Measurements from ENCODE around the gene CDK5R1. TPM values are rescaled to one million over a fixed set of nuclear protein-coding genes. Genes with fewer than 3 reads are reported as not detected.

The CDK5R1 gene
- polyA plus RNA-seq (2.4 to 4.9 TPM (median 2.9 TPM) in 3 replicates), polyA minus RNA-seq (3.9 to 6.2 TPM (median 4.1 TPM) in 3 replicates)
- polyA plus RNA-seq (2011; ENCODE audit: low read depth) = 2.4 TPM
- polyA plus RNA-seq (2011; cell fraction: cytosol; rRNA removed) = 1.9 and 2.3 TPM in 2 replicates
- 6.7 and 7.0 TPM in 2 replicates for polyA plus RNA-seq (2011; cell fraction: nucleus; rRNA removed)
- 5.8 and 5.9 TPM in 2 replicates for polyA plus RNA-seq (2012; ENCODE audit: low replicate concordance)
- polyA minus RNA-seq (2011; cell fraction: cytosol; rRNA and poly(A)+ RNA removed) = 8.1 TPM
- polyA minus RNA-seq (2011; cell fraction: nucleus; rRNA and poly(A)+ RNA removed) = 5.1 and 8.2 TPM in 2 replicates

- dilution Hi-C loops (cut with MboI; ENCODE audit: extremely low pct_ligation_motif_present, low sequenced_read_pairs) = no loop called here
- no peaks in the 10 kb centered on the region for H4K20me1 ChIP-seq (ENCODE audit: control insufficient read depth, extremely low read depth, insufficient read depth, low read length)
- peaks cover 9% of the 10 kb centered on the region for H3K9me1 ChIP-seq (ENCODE audit: control insufficient read depth, extremely low read depth, insufficient read depth, low read length)
- FAIRE-seq = no peak
- H3K9ac ChIP-seq (ENCODE audit: control insufficient read depth, extremely low read depth, insufficient read depth, low read length) = peak within 1 kb of the TSS; percentile 73
- peaks cover 37% of the 10 kb centered on the region for H3K79me2 ChIP-seq (ENCODE audit: control insufficient read depth, insufficient read depth, low read length)
- H3K27ac ChIP-seq (ENCODE audit: control insufficient read depth, insufficient read depth, low read length) = peak within 1 kb of the TSS; percentile 52
- TF ChIP-seq EZH2 (IDR thresholded peaks at IDR 0.05; ENCODE audit: low read length) (no peak), CTCF (optimal IDR thresholded peaks at IDR 0.05 in 1 of 3, IDR thresholded peaks at IDR 0.05 in 1 of 3, conservative IDR thresholded peaks at IDR 0.05 in 1 of 3; ENCODE audit: extremely low read depth in 1 of 3, insufficient read depth in 2 of 3, low read length in 3 of 3) (no peak)
- no peaks in the 10 kb centered on the region for H3K27me3 ChIP-seq (ENCODE audit: control insufficient read depth, extremely low read depth, insufficient read depth, low read length)
- no peaks in the 10 kb centered on the region for H3K9me3 ChIP-seq (ENCODE audit: control insufficient read depth, low read depth, low read length)
- H3K4me3 ChIP-seq (ENCODE audit: control insufficient read depth in 2 of 3, extremely low read depth in 1 of 3, insufficient read depth in 2 of 3, low read depth in 1 of 3, low read length in 3 of 3) = peak within 1 kb of the TSS; percentile 56 to 83 (median 79)
- peaks cover 20 to 25% of the 10 kb centered on the region in 2 experiments for H3K36me3 ChIP-seq (ENCODE audit: control insufficient read depth in 2 of 2, extremely low read depth in 1 of 2, insufficient read depth in 2 of 2, low read length in 2 of 2)
- H3K4me2 ChIP-seq (ENCODE audit: control insufficient read depth, extremely low read depth, insufficient read depth, low read depth, low read length) = peak within 1 kb of the TSS; percentile 94
- H3K4me1 ChIP-seq (ENCODE audit: control insufficient read depth, extremely low read depth, insufficient read depth, low read length) = peaks cover 42% of the 10 kb centered on the region
- H2AFZ ChIP-seq (ENCODE audit: control insufficient read depth, low read length) = peak within 1 kb of the TSS; percentile 42
- no peak for DNase-seq (ENCODE audit: low read depth, low spot score)
Measured at GRCh38 chr17:32486701-32487472, at the start of gene CDK5R1. Gene CDK5R1, plus strand, starts transcription at chr17:32486993. Its CDS starts 628 bp downstream, at chr17:32487621.

GRCh38 chr17:32440722-32441121 is 46.1 kb upstream of the CDK5R1 start:
- dilution Hi-C loops (cut with MboI; ENCODE audit: extremely low pct_ligation_motif_present, low sequenced_read_pairs) = no loop called here
- Histone ChIP-seq H3K4me2 (ENCODE audit: control insufficient read depth, extremely low read depth, insufficient read depth, low read depth, low read length) (no peak overlapping the region), H3K27ac (ENCODE audit: control insufficient read depth, insufficient read depth, low read length) (no peak overlapping the region), H2AFZ (ENCODE audit: control insufficient read depth, low read length) (no peak overlapping the region), H3K9me1 (ENCODE audit: control insufficient read depth, extremely low read depth, insufficient read depth, low read length) (no peaks in the 10 kb centered on the region), H3K9me3 (ENCODE audit: control insufficient read depth, low read depth, low read length) (no peaks in the 10 kb centered on the region), H3K4me3 (ENCODE audit: control insufficient read depth in 2 of 3, extremely low read depth in 1 of 3, insufficient read depth in 2 of 3, low read depth in 1 of 3, low read length in 3 of 3) (no peak overlapping the region), H3K36me3 (ENCODE audit: control insufficient read depth in 2 of 2, extremely low read depth in 1 of 2, insufficient read depth in 2 of 2, low read length in 2 of 2) (no peaks in the 10 kb centered on the region), H3K79me2 (ENCODE audit: control insufficient read depth, insufficient read depth, low read length) (peaks cover 14% of the 10 kb centered on the region), H3K9ac (ENCODE audit: control insufficient read depth, extremely low read depth, insufficient read depth, low read length) (no peak overlapping the region), H3K4me1 (ENCODE audit: control insufficient read depth, extremely low read depth, insufficient read depth, low read length) (peaks cover 4% of the 10 kb centered on the region), H3K27me3 (ENCODE audit: control insufficient read depth, extremely low read depth, insufficient read depth, low read length) (no peaks in the 10 kb centered on the region), H4K20me1 (ENCODE audit: control insufficient read depth, extremely low read depth, insufficient read depth, low read length) (peaks cover 4% of the 10 kb centered on the region)
- DNase-seq (ENCODE audit: low read depth, low spot score) (no peak), FAIRE-seq (no peak)
- TF ChIP-seq EZH2 (IDR thresholded peaks at IDR 0.05; ENCODE audit: low read length) (no peak), CTCF (optimal IDR thresholded peaks at IDR 0.05 in 1 of 3, IDR thresholded peaks at IDR 0.05 in 1 of 3, conservative IDR thresholded peaks at IDR 0.05 in 1 of 3; ENCODE audit: extremely low read depth in 1 of 3, insufficient read depth in 2 of 3, low read length in 3 of 3) (no peak)

All from keratinocyte (primary cell).